ENCODE measurements around the gene PER1. TPM values are rescaled to one million over a fixed set of nuclear protein-coding genes. Genes with fewer than 3 reads are reported as not detected.

Gene PER1
- total and polyA plus RNA-seq, 9 of the 15 experiments (the other 6 are each of a cell fraction or from before 2014, with no cell fraction given): 0.13 to 26.0 (median 3.4) TPM

- TF ChIP-seq ZNF445 (CRISPR knock-in tag; IDR thresholded peaks at IDR 0.05; ENCODE audit: low read depth) (no peak), CEBPB (tag; IDR thresholded peaks at IDR 0.05) (peak; percentile 65), MAFK (IDR thresholded peaks at IDR 0.05; ENCODE audit: low read length) (peak; percentile 16; the same call in 1 of the 2 replicates), ZNF197 (CRISPR knock-in tag; IDR thresholded peaks at IDR 0.05; ENCODE audit: low read depth) (0 out of 2 replicates have a peak, but pooled peaks have one; percentile 58), ZNF263 (CRISPR knock-in tag; IDR thresholded peaks at IDR 0.05; ENCODE audit: borderline replicate concordance) (no peak), EWSR1 (IDR thresholded peaks at IDR 0.05; ENCODE audit: borderline replicate concordance, low read depth, partially characterized antibody) (no peak), BHLHE40 (IDR thresholded peaks at IDR 0.05; ENCODE audit: low read length) (peak; percentile 27; the same call in 1 of the 2 replicates), RCOR1 (IDR thresholded peaks at IDR 0.05; ENCODE audit: borderline replicate concordance in 1 of 2, low read depth in 2 of 2, low read length in 2 of 2) (peak; percentile 50 to 82; a peak in 3 of 4 replicates), ZNF766 (CRISPR knock-in tag; conservative IDR thresholded peaks at IDR 0.05) (0 out of 2 replicates have a peak, but pooled peaks have one; percentile 13), KAT2B (IDR thresholded peaks at IDR 0.05; ENCODE audit: low read depth, low read length) (no peak), XRCC5 (IDR thresholded peaks at IDR 0.05; ENCODE audit: low read depth, low read length) (peak; percentile 73), EGR1 (conservative IDR thresholded peaks at IDR 0.05) (no peak), ARHGAP35 (IDR thresholded peaks at IDR 0.05; ENCODE audit: partially characterized antibody) (no peak), PCBP2 (IDR thresholded peaks at IDR 0.05; ENCODE audit: low read depth, low read length, poor library complexity, severe bottlenecking) (no peak), DEAF1 (CRISPR knock-in tag; IDR thresholded peaks at IDR 0.05) (no peak), HOMEZ (CRISPR knock-in tag; IDR thresholded peaks at IDR 0.05) (no peak), FOXA3 (CRISPR knock-in tag; conservative IDR thresholded peaks at IDR 0.05 in 1 of 2, IDR thresholded peaks at IDR 0.05 in 1 of 2) (no peak), MYC (IDR thresholded peaks at IDR 0.05; ENCODE audit: low read depth, low read length) (0 out of 2 replicates have a peak, but pooled peaks have one; percentile 36), MYC (CRISPR knock-in tag; IDR thresholded peaks at IDR 0.05; ENCODE audit: borderline replicate concordance, low read depth) (no peak), CREM (IDR thresholded peaks at IDR 0.05; ENCODE audit: low read depth) (peak; percentile 18; the same call in 1 of the 2 replicates), MAFG (tag; conservative IDR thresholded peaks at IDR 0.05) (no peak)
Measured at GRCh38 chr17:8119581-8120519, 32.4 kb downstream of the PER1 start (continued).

Measured in K562 (cell line).